Stimulated activated CD8-positive, alpha-beta memory T cell treated with anti-CD3 and anti-CD28 coated beads, Interleukin-12 subunit alpha, Interleukin-12 subunit beta, amount 100 ng/mL, for 4 hours (primary cell): ENCODE results near the gene TMEM11.
"Not testable (repeated sequence)": the region's sequence is repeated elsewhere in the genome, so short reads cannot be mapped to it uniquely, and the experiment has no call there.

Experiments
- DNase-seq: peaks from one replicate; pipeline ENCODE4 v3.0.0-alpha.2; 2020; ENCODE audit warnings: low read depth

TMEM11 gene

DNA sequence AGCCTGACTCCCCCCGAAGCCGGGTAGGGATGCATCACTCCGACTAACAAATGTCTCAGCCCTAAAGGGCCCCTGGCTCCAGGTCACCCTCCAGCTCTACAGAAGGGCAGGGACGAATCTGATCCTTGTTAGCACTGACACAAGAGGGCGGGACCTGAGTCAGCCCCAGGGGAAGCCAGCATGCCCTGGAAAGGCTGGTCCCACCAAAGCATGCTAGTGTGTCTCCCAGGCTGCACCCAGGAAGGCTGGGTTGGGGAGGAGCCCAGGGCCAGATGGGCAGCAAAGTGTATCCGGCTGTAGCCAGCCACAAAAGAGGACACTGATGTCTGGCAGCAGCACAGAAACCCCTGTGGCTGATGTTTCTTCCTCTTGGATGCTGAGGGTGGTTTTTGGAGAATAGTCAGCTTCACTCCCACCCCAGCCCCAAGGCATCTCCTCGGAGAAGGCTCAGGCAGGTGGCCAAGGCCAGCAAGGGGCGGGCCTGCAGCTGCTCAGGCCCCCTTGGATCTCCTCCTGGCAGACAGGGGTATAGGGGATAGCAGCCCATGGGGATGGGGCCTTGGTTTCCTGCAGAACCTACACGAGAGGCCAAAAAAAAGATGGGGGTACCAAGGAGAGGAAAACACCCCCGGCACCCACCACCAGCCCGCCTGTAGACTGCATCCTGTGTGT lies 28.2 kb upstream of the TMEM11 start:
- DNase-seq, result no peak

DNA sequence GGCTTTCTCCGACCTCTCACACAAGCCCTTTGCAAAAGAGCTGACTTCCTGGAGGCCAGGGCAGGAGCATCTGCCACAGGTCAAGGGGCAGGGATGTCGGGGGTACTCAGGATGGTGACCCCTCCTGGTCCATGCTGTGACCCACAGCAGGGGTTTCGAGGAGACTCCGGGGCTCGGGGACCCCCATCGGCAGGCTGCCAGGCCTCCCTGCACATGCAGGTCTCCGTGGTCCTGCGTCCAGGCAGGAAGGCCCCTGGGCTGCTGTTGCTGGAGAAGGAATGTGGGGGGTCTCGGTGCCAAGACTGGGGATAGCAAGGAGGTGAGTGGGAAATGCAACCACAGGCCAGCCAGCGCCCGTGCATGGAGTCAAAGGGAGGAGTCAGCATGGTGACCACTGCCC lies 27.6 kb upstream of the TMEM11 start:
- no peak for DNase-seq

DNA sequence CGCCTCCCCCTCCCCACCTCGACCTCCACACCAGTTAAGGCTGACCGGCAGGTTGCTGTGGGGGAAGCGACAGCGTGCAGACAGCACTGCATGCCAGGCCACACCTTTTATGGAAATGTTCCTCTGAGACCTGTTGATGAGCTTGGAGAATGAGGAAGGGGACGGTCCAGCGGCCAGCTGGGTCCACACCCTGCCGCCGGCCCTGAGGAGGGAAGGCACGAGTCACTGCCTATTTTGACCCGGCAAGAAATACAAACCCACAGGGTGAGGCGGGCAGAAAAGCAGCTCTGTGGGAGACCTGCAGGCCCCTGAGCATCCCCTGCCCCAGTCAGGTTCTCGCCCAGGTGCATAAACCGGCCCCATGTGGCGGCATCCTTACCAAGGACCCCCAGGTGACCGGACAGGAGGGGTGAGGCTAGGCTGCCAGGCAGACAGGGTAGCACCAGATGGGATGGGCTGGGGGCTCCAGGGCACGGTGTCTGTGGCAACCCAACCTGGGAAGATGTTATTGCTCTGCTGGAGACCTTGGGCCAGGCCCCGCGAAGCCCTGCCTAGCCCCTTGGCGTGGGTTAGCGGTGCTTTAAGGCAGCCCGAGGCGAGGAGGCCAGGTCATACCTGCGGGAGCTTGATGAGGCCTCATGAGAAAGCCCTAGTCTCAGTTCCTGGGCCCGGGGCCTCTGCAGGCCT lies 26.6 kb upstream of the TMEM11 start:
- no peak for DNase-seq

DNA sequence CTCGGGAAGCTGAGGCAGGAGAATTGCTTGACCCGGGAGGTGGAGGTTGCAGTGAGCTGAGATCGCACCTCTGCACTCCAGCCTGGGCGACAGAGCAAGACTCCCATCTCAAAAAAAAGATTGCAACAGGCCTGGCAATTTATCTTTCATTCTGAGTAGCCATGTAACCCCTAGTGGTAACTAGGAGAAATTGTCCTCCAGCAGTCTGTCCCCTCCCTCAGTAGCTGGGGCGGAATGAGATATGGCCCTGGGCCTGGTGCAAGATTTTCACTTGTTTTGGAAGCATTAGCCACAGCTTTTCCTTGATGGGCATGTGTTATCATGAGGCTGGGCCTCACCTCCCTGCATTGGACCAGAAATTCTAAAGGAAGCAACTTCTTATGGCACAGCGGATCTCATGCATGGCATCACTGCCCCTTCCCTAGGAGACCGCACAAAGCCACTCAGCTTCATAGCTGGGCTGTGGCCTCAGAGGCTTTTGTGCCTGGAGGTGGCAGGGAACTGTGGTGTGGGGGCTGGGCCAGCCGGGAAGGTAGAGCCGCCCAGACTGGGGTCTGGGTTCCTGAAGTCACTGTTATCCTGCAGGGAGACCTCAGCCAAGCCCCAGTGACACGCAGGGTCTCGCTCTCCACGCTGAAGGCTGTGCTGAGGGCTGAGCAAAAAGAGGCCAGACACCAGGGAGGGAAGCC lies 25.9 kb upstream of the TMEM11 start:
- no peak for DNase-seq

DNA sequence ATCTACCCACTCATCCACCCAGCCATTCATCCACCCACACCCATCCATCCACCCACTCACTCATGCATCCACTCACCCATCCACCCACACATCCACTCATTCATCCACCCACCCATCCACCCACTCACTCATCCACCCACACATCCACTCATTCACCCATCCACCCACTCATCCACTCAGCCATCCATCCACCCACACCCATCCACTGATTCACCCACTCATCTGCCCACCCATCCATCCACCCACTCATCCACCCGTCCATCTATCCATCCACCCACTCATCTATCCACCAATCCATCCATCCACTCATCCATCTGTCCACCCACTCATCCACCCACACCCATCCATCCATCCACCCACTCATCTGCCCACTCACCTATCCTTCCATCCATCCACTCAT lies 22.0 kb upstream of the TMEM11 start:
- DNase-seq, result no peak

DNA sequence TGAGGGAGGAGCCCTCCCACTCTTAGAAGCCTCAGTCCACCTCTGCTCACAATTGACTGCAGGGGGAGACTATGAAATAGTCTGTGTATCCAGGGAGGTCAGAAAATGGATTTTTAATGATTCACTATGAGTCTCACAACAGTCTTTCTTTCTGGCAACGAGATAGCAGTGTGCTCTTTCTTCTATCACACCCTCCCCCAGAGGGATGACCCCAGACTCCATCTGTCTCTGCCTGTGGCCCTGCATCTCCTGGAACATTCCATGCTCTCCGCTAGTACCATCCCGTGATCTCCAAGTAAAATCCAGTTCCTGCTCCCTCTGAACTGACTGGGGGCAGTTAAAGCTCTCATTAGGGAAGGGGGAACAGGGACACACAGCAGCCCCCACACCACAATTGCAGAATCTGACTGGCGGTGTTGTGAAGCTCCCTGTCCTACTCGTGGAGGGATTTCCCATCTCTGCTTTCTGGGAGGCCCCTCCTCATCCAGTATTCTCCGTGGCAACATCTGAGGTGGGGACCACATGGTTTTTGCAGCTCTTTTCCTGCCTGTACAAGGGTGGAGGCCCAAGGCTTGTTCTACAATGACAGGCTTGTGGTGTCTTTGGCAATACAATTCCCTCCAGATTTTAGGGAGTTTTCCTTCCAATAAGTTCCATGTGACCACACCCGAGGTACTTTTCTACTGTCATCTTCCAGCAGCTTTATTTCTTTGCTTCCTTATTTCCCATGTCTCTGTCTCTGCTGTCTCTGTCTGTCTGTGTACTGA lies 19.8 kb upstream of the TMEM11 start:
- no peak for DNase-seq

DNA sequence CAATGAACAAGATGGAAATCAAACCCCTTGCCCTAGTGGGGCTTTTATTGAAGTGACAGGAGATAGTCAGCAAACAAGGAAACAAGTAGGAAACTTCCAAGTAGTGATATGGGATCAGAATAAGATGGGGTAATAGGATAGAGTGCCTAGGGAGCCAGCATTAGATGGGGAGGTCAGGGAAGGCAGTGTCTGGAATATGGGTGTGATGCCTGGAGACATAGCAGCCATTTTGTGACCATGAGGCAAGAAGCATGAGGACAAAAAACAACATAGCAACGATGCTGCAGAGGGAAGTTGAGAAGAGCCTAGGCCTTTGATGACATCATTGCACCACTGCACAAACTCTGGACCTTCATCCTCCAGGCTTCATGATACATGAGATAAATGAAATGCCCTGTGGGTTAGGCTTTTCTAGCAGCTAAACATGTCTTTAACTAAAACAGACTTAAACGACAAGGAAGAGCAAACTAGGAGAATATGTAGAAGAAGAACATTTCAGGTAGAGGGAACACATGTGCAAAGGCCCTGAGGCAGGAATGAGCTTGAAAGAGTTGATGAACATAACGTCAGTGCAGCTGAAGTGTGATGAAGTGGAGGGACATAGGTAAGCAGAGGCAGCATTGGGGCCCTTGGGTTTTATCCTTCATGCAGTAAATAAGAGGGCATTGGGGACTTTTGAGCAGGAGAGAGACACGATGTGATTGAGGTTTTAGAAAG lies 18.2 kb upstream of the TMEM11 start:
- DNase-seq, result no peak

DNA sequence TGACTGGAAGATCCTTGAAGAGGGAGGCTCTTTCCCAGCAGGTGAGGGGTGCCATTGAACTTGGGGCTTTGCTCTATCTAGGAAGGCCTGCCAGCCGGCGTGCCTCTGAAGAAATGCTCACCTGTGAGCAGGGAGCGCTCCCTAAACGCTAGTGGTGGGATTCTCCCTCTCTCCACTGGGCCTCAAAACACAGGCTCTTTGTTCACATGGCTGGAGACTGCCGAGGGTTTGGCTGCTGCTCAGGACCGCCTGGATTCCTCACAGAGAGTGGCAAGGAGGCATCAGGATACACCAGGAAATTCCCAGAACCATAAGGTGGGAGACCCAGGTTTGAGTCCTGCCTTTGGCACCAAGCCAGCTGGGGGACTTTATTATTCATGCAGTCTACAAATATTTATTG lies 17.6 kb upstream of the TMEM11 start:
- DNase-seq, result no peak

DNA sequence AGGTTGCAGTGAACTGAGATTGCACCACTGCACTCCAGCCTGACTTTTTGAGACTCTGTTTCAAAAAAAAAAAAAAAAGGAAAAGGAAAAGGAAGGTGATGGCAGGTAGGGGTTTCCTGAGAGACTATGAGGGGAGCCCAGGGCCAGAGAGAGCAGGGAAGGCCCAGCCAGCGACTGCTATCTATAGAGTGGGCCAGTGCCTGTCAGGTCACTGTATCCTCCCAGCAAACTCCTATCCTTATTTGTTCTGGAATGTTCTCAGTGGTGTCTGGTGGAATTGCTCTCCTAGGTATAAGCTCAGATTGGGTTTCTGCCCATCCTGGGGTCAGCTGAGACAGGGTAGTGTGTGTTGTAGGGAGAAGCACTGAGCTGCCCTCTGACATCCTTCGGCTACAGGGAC lies 14.9 kb upstream of the TMEM11 start:
- DNase-seq, result no peak

DNA sequence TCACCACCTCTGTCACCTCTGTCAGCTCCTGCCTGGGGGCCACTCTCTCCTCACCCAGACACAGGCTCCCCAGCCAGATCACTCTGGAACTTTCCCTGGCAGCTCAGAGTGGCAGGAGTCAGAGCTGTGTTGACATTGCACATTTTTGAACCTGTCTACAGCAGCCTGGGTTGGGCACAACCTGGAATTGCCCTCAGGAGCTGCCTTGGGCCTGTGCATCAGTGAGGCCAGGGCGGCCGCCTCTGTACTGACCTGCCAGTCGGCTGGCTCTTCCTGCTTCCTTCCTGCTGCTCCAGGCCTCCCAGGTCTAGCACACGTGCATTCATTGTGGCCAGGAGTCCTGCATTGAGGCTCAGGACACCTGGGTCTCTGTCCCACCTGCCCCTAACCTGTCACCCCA lies 14.2 kb upstream of the TMEM11 start:
- no peak for DNase-seq

DNA sequence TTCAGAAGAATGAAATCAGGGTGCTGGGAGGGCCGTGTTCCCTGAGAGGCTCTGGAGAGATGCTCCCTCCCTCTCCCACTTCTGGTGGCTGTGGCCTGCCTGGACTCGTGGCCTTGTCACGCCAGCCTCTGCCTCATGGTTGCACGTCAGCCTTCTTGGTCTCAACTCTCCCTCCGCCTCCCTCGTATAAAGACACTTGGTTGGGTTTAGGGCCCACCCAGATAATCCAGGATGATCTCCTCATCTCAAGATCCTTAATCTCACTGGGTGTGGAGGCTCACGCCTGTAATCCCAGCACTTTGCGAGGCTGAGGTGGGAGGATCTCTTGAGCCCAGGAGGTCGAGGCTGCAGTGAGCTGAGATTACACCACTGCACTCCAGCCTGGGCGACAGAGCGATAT lies 13.3 kb upstream of the TMEM11 start:
- DNase-seq, result not testable (repeated sequence)

DNA sequence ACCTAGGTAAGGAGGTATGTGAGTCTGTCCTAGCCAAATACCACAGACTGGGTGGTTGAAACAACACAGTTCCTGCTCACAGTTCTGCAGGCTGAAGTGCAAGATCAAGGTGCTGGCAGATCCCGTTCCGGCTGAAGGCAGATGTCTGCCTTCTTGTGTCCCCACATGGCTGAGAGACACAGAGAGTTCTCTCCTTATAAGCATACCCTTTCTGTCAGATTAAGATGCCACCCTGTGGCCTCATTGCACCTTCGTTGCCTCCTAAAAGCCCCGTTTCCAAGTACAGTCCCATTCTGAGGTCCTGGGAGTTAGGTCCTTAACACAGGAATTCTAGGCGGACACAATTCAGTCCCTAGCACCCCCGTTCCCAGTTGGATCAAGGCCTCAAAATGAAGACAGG lies 9.1 kb upstream of the TMEM11 start:
- no peak for DNase-seq

DNA sequence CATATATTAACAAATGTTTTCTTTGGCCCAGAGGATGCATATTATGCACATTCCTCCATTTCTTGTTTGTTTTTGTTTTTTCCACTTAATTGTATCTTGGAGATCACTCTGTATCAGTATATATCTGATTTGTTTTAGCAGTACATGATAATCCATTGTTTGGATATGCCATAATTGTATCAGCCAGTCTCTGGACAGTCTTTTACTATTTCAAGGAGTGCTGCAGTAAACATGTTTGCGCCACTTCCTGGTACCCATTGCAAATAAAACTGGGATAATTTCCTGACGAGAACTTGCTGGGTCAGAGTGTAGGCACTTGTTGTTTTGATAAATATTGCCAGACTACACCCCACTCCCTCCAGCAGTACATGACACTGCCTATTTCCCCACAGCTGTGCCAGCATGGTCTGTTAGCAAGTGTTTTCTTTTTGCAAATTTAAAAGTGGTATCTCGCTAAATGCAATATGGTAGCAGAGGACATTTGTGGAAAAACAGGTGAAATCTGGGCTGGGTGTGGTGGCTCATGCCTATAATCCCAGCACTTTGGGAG lies 4.9 kb upstream of the TMEM11 start:
- no peak for DNase-seq

DNA sequence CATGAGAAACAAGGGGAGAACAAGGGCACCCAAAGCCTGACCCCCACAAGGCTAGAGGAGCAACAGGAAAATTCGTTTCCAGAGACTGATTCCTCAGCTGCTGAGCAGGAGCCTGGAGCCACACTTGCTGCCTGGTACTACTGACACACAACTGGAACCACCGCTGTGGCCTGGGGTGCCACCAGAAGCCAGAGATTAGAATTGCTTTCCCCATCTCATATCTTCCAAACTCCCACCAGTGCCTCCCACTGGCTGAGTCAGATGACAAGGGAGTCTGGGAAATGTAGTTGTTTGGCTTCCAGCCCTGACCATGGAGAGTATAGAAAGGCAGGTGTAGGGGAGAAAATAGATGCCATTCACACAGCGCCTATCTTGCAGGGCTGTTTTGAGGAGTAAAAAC lies 4.1 kb upstream of the TMEM11 start:
- no peak for DNase-seq

DNA sequence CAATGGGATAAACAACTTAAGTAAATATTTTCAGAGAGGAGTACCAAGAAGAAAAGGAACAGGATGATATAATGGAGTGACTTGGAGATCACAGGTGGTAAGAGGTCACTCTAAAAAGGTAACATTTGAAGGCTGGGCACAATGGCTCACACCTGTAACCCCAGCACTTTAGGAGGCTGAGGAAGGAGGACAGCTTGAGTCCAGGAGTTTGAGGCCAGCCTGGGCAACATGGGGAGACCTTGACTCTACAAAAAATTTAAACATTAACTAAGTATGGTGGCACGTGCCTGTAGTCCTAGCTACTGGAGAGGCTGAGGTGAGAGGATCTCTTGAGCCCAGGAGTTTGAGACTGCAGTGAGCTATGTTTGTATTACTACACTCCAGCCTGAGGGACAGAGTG lies 3.4 kb upstream of the TMEM11 start:
- no peak for DNase-seq

DNA sequence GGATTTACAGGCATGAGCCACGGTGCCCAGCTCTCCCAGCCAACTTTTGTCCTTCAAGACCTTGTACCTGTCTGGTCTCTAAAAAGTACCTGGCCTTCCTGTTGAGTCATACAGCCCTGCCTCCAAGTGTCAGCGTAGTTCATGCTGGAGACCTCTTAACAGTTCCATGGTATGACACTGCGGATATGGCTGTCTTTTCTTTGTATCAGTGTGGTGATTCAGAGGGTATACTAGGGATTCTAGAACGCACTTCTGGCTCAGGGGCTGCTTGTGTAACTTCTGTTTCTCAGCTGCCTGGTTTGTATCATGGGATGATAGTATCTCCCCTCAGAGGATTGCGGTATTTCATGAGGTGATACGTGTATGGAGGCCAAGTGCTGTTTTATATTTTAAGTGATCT lies 2.0 kb upstream of the TMEM11 start:
- DNase-seq, result no peak

DNA sequence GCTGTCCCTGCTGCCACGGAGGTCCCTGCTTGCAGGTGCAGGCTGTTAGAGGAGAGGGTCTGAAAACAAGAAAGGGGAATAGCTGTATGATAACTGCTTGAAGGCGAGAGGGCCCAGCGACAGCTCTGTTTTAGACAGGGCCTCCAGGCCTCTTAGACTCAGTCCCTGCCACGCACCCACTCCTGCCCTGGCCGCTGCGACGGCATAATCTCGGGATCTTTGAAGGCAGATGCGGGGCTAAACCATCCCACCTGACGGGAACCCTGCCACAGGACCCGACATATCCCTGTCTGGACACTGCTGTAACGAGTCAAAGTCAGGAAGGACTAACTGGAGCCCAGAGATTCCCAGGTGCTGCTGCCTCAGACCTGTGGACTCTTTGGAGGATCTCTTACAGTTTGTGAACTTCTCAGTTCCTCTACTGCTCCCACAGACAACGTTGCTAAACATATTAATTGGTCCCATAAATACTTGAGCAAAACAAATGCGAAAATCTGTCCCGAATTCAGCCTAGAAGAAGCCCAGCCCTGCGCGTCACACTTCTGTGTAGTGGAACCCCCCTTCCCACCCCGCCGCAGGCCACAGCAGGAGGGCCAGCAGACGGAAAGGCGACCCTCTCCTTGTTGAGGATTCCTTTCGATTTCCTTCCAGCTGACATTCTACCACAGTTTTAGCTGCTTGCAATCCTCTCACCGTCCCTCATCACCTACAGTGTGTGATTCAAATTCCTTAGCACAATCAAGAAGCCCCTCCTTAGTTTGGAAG lies 998 bp upstream of the TMEM11 start:
- DNase-seq, result no peak

DNA sequence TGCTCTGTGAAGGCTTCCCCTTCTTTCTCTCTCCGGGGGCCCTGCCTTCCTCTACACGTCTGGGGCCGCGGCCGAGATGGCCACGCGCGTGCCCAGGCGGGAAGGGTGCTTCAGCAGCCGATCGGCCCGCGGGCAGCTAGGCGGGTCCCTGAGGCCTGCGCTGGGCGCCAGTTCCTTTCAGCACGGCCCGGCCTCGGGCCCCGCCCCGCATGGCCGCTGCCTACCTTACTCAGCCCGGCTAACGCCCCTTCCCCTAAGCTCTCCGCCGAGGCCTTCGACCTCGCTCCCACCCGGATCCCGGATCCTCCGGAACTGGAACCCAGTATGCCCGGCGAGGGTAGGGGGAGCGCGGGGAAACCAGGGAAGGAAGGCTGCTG lies 335 bp downstream of the TMEM11 start:
- DNase-seq, result no peak

DNA sequence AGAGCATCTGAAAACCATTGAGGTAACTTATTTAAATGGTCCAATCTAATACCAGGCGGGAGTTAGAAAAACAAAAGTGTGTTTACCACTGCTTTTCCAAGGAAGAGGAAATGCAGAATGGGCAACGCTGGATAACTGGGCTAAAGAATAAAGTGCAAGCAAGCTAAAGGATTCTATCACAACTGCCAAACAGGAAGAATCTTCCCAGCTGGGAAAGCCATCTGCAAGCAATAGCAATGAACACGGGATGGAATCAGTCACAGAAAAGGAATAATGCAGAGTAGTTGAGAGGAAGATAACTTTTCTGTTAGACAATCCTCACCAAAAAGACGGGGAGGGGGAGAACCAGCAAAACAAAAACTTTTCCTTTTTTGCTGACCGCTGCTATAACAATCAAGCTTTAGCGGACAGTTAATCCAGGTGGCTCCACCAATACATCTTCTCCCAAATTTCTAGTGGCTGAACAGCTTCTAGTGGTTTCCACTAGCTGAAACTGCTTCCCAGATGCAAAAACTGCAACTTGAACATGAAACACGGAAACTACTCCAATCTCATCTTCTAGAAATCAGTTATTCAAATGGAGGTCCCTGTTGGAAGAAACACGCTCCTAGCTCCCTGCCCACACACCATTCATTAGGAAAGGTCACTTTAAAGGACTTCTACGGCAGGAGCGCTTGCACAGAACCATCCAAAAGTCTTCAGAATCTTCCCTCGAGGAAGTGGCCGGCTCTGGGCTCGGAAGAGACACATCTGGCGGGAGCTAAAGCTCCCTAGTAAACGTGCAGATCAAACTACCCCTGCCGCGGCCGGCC lies 929 bp downstream of the TMEM11 start:
- no peak for DNase-seq

DNA sequence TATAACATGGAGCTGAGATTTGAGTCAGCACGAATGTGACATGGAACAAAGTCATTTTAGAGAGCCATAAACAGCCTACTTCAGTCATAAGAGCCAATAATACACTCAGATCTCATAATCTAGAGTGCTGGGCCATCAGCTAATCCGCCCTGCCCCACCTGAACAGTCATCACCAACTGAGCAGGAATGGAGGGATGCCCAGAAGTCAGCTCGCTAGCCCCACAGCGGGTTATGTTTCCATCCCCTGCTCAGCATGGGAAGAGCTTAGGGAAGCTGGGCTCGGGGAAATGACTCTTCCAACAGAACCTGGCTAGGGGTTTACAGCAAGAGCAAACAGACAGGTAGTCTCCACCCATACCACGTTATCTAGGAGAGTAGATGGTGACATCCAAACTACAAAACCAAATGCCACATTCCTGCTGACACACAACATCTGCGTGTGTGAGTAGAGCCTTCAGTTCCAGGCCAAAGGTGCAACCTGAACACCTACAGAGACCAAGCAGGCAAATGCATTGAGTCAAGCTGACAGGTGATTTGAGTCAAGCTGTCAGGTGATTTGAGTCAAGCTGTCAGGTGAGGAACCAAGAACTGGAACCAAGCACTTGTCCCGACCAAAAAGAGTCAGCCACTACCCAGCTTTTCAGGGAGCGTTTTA lies 2.0 kb downstream of the TMEM11 start:
- DNase-seq, result no peak
